Measurements from ENCODE around the gene KIF5B.

DNA sequence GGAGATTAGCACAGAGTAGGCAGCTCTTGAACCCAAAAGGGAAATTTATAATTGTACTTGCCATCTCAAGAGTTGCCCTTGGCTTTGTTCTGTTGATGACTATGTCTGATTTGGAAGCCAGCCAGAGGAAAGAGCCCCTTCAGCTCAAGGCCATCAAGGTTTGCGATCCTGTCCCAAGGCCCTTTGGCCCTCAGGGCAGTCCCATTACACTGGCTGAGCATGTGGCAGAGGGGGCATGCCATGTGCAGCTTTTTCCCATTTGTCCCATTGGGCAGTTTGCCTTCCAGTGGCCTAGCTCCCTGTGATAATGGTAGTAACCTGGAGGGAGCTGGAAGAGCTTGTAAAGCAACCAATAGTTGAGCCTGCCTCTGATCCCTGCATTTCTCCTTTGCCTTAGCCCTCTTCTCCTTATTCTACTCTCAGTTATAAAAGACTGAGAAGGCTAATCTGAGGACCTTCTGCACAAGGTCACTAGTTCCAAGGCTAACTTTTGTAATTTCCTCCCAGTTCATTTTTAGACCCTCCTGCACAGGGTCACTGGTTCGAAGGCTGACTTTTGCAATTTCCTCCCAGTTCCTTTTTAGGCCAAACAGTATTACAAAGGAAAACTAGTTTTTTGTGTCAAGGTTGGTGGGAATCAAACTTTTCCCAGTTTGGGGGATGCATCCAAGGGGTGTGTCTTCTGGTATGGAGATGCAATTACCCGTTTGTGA lies 96.6 kb downstream of the KIF5B start:
- TF ChIP-seq POLR2AphosphoS5 (IDR thresholded peaks at IDR 0.05; ENCODE audit: low read depth, low read length), result no peak
- no peak for TF ChIP-seq POLR2A (IDR thresholded peaks at IDR 0.05; ENCODE audit: low read depth, low read length)
- no peak for TF ChIP-seq TAF1 (IDR thresholded peaks at IDR 0.05; ENCODE audit: low read depth, low read length)
- TF ChIP-seq PAX5 (IDR thresholded peaks at IDR 0.05; ENCODE audit: insufficient read depth, low read length, severe bottlenecking), result no peak
